HG03103 (cell line): ENCODE measurements around the gene TREML1.
"Not testable (repeated sequence)": the region's sequence is repeated elsewhere in the genome, so short reads cannot be mapped to it uniquely, and the experiment has no call there.

Experiments used
- ATAC-seq: cut with Tn5 transposase; IDR thresholded peaks from one replicate; pipeline ENCODE4 v1.9.1; 2021; ENCODE audit warnings: low read depth; ENCODE audit not compliant: unreplicated experiment

The TREML1 gene, protein sequence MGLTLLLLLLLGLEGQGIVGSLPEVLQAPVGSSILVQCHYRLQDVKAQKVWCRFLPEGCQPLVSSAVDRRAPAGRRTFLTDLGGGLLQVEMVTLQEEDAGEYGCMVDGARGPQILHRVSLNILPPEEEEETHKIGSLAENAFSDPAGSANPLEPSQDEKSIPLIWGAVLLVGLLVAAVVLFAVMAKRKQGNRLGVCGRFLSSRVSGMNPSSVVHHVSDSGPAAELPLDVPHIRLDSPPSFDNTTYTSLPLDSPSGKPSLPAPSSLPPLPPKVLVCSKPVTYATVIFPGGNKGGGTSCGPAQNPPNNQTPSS

DNA sequence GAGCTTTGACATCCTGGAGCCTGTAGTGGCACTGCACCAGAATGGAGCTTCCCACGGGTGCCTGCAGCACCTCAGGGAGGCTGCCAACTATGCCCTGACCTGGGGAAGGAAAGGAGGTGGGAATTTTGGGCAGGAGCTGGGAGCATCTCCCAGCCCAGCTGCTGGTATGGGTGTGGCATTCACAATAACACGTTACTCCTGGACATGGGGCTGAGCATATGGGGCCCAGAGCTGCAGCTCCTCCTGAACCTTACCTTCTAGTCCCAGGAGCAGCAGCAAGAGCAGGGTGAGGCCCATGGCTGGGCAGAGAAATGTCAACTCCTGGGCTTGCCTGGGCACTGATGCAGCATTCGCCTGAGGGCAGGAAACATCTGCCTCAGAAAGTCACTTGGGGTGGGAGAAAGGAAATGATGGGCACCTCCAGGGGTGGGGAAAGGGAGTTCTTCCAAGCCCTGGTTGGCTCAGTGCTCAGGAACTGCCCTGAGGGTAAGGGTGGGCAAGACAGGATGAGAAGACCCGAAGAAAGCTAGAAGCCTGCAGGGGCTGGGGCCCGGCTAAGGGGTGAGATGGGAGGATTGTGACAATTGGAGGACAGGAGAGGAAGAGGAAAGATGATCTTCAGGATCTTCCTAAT lies at the start of gene TREML1:
Gene TREML1 (minus strand): TSS at position 356 of the 634 bp plus-strand sequence. CDS start 59 bp downstream, at position 297.
- ATAC-seq = no peak

DNA sequence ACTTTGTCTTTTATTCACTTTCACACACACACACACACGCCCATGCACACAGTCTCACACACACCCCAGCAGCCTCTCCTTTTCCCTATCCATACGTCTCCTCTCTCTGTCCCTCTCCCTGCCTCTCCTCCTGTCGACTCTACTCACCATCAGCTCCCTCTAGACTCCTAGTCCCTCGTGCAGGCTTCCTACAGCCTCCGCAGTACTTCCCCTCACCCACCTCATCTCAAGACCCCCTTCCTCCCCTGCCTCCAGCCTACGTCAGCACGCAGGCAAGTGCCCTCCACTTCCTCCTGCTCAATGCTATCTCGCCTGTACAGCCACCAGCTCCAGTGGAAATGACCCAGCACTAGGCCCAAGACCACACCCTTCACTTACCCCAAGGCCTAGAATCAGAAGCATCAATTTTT lies 47.6 kb upstream of the TREML1 start:
- no peak for ATAC-seq

DNA sequence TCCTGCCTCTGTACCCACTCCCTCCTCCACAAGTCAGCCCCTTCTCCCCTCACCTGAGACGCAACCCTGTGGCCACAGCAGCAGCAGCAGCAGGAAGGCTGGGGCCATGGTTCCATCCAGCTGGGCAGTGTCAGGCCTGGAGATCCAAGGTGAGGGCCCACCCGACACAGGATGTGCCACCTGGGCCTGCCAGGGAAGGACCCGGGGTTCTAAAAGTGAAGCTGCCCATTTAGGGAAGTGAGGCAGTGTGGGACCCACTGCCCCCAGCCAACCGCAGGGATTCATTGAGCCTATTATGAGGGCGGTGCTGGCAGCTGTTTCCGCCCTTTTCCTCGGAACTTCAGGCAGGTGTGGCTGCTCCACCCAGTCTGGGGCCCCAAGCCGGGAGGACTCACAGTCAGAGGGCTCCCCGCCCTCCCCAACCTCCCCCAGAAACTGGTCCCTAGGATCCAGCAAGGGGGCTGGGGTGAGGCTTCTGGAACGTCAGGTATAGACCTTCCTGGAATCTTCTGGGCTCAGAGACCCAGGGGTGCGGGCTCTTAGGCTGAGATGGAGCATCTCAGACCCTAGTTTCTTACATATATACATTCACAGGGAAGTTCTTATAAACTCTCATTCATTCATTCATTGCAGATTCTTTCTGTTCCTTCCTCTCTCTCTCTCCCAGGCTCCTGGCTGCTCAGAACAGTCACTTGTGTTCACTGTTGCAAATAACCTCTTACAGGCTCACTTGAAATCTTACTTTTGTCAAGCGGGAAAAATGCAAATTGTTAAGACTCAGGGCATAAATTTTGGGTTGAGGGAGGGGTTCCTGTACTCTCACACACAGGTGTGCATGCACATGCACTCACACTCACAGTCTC lies 47.0 kb upstream of the TREML1 start, which contains the start of gene TREML2:
Gene TREML2 (minus strand): TSS at position 249 of the 863 bp plus-strand sequence. CDS start 141 bp downstream, at position 108.
- ATAC-seq = no peak

DNA sequence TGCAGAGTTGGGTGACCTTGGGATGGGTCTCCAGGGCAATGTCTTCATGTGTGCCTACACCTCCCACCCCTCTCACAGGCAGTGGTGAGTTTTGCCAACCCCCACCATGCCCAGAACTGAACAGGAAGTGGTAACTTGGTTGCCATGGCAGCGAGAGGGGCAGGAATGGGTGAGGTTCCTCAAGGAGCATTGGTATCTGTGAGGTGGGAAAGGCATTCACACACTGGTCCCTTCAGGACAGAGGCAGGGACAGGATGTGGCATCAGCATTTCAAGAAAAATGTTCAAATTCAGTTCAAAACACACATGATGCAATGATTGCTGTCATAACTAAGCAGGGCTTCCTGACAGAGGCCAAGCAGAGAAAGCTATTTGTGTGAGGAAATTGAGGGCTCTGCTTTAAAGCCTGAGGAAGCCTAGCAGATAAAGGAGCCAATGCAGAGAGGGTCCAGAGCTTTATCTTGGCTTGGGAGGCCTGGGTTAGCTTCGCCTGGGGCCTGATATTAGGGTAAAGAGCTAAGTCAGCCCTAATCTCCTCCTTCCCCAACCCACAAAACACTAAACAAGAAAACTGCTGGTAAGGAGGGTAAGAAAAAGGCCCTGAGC lies 46.3 kb upstream of the TREML1 start:
- ATAC-seq = no peak

DNA sequence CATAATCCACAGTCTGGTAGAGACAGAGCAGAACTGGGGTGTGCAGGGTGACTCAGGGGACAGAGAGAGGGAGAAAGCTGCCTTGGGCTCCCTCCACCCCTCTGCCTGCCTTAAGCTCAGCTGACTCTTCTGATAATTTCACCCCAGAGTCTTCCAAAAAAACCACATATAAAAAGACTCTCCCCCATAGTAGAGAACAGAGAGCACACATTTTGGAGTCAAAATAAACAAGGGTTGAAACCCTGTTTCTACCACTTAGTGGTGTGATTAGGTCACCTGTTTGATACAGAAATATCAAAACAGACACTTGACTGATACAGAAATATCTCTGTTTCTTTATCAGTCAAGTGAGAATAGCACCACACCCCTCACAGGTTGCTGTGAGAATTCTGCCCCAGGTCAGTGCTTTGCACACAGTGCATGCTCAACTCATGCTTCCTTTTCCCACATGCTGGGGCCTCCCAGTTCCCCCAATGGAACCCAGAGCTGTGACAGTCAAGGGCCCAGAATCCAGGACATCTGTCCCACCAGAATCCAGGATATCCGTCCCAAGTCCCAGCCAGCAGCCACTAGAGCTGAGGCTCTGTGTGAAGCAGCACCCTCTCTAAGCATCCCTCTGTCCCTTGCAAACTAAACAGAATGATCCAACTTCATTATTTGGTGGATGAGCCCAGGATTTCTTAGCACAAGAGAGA lies 45.6 kb upstream of the TREML1 start:
- peak; percentile 62 for ATAC-seq

DNA sequence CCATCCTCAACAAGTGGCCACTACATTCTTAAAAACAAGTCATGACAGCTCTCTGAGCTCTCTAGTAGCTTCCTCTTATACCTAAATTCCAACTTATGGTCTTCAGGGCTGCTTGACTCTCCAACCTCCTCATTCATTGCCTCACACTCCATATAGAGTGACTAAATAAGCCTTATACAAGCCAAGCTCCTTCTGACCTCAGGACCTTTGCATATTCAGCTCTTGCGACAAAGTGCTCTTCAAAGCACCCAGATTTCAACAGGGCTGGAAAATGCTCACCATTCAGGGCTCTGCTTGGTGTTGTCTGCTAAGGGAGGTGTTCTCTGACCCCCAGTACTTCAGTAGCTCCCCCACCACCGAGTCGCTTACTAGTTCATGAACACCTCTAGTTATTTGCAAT lies 43.1 kb upstream of the TREML1 start:
- ATAC-seq = no peak

DNA sequence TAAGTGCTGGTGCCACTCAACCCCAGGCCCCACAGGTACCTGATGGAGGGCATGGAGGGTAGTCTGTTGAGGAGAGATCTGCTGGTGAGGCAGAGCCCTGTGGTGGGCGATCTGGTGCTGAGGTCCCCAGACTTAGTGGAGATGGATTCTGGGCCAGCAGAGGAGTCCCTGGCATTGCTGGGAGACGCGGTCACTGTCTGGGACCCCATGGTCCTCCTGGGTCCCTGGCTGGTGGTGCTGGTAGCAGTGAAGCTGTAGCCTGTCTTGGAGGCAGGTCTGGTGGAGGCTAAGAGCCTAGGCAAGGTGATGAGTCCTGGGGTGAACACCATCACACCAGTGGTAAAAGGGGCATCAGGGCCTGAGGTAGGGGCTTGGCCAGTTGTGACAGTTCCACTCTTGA lies 40.2 kb upstream of the TREML1 start:
- no peak for ATAC-seq

DNA sequence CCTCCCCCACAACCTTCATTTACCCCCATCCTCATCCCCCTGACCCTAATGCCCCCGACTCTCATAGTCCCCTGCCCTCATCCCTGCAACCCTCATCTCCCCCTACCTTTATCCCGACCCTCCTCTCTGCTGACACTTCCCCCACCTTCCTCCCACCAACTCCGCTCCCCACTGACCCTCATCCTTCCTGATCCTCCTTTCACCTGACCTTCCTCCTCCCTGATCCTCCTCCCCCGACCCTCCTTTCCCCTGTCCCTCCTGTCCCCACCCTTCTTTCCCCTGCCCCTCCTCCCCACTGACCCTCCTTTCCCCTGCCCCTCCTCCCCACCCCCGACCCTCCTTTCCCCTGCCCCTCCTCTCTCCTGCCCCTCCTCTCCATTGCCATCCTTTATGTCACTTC lies 39.7 kb upstream of the TREML1 start:
- ATAC-seq = no peak

DNA sequence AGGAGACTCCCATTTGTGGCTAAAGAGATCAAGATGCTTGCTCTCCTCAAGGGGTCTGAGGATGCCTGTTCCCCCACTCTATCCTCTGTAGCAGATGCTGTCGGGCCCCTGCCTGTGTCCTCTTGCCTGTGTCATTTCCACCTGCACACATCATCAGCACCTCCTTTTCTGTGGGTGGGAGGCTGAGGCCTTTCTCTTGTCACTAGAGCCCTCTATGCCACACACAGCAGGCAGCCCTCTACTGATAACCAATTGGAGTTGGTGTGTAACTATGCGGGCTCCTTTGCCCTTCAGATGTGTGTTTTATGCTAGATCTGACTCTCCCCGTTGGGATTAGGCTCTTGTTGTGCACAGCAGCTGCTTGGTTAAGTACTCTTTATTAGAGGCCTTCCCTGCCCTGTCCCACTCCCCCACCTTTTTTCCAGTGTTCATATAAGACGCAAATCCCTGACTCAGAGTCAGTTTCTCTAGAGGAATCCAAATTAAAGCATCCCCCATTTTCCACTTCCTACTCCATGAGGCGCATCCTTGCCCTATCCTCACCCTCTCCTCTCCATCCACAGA lies 39.1 kb upstream of the TREML1 start:
- ATAC-seq = no peak

DNA sequence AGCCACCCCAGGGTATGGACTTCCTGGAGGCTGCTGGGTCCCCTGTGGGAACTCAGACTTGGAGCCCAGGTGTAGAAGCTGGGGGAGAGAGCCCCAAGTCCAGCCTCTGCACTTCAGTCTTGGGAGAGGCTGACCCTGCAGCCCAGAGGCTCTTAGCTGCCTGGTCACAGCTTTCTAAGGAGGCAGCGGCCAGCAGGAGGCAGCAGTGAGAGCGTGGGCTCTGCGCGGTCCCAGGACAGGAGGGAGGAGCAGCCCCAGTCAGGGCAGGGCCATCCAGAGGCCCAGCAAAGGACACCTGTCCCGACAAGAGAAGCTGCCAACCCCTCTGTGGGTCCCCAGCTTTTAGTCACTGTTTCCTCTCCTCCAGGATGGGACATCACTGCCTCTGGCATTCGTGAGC lies 37.4 kb upstream of the TREML1 start:
- no peak for ATAC-seq

DNA sequence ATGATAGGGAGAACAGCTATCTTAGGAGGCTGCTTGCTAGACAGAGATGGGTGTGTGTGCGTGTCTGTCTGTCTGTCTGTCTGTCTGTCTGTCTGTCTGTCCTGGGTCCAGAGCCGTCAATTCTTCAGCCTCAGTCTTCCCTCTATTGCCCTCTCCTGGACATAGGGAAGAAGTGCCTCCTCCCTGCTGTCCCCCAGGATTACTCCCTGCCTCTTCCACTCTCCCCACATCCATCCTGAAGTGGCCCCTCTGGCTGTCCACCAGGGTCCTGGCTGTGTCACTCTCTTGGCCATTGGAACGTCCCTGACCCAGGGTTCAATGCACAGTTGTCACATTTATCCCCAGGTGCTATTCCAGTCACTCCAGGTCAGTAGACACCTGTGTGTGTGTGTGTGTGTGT lies 36.6 kb upstream of the TREML1 start:
- no peak for ATAC-seq

DNA sequence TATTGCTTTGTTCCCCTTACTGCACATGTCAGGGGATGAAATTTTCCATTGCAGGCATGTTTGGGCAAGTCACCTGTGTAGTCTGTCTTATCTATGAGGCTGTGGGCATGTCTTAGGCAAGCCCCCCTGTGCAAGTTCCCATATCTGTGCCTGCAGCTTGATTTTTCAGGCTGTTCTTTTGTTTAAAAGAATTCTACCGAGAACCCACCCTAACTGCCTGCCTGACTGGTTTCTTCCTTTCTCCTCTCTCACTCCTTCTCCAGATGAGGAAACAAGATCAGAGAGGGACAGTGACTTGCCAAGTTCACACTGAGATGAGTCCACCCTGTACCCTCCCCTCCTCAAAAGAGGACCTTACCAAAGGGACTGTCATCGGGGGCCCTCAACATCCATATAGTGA lies 35.8 kb upstream of the TREML1 start:
- ATAC-seq = no peak

DNA sequence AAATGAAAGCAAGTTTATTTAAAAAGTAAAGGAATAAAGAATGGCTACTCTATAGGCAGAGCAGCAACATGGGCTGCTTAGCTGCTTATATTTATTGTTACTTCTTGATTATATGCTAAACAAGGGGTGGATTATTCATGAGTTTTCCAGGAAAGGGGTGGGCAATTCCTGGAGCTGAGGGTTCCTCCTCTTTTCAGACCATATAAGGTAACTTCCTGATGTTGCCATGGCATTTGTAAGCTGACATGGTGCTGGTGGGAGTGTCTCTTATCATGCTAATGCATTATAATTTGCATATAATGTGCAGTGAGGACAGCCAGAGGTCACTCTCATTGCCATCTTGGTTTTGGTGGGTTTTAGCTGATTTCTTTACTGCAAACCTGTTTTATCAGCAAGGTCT lies 34.9 kb upstream of the TREML1 start:
- ATAC-seq = not testable (repeated sequence)

DNA sequence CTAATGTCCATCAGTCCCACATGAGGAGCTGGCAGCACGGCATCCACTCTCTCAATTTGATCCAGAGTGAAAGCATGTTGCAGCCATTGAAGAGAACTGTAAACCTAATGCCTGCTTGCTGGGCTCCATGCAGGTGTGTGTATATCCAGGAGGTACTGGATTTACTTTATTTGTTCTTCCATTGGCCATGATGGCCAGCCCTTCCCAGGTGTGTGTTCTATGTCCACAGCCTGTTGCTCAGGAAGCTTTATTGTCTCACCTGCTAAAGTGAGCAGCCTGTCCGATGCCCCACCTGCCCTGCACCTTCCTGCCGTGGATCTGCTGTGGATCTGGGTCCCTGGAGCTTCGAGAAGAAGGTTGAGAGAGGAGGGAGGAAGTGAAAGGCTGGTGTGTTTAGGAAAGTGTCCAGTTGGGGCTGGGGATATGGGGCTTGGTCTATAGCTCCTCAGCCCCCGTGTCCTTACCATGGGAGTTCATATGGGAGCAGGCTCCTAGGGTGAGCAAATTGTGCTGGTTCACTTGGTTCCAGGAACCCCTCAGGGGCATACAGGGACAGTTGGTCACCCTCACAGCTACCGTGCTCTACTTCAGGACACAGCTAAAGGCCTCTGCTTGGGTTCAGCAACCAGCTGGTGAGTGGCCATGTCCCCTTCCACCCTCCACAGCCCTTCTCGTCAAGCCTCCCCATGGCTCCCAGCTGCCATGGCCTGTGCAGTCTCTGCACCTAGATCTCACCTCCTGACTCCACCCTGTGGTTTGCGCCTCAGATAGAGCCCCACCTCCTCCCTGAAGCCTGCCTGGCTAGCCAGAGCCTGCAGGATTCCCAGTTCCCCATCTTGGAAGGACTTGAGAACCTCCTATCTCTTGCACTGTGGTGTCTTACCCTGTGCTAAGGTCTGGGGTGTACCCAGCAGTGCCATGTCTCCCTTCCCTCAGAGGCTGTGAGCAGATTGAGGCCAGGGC lies 34.1 kb upstream of the TREML1 start:
- ATAC-seq = no peak

DNA sequence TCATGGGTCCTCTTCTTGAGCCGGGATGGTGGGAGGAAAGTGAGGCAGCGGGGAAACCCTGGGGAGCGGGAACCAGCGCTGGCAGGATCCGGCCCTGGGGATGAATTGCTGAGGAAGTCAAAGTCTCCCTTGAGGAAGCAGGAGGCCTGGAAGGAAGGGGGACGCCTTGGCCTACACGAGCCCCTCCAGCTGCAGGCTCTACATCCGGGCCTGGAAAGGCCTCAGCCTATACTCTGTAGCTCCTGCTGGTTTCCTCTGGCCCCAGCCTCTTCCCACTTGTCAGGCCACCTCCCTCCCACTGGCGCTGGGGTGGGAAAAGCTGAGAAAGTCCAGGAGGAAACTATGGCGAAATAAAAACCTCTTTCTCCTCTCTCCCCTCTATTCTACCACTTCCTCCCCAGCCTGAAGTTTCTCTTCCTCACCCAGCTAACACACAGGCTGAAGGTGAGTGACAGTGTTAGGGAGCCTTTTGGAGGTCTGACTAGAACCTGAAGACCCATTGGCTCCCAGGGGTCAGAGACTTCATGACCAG lies 31.9 kb upstream of the TREML1 start:
- no peak for ATAC-seq

DNA sequence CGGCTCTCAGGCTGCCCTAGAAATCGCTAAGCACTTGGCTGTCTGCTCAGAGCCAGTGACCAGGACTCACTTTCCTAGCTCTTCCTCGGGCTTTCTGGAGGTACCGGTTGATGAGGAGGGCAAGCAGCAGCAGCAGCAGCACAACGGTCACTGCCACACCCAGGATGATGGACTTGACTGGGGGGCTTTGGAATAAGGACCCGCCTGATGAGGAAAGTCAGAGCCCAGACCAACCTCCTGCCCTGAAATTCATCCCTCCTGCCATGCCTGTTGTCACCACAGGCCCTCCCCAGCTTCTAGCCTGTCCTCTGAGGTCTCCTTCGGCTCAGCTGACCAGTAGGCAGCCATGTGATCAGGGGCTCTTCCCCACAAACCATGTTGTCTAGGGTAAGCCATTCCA lies 30.6 kb upstream of the TREML1 start:
- ATAC-seq = no peak

DNA sequence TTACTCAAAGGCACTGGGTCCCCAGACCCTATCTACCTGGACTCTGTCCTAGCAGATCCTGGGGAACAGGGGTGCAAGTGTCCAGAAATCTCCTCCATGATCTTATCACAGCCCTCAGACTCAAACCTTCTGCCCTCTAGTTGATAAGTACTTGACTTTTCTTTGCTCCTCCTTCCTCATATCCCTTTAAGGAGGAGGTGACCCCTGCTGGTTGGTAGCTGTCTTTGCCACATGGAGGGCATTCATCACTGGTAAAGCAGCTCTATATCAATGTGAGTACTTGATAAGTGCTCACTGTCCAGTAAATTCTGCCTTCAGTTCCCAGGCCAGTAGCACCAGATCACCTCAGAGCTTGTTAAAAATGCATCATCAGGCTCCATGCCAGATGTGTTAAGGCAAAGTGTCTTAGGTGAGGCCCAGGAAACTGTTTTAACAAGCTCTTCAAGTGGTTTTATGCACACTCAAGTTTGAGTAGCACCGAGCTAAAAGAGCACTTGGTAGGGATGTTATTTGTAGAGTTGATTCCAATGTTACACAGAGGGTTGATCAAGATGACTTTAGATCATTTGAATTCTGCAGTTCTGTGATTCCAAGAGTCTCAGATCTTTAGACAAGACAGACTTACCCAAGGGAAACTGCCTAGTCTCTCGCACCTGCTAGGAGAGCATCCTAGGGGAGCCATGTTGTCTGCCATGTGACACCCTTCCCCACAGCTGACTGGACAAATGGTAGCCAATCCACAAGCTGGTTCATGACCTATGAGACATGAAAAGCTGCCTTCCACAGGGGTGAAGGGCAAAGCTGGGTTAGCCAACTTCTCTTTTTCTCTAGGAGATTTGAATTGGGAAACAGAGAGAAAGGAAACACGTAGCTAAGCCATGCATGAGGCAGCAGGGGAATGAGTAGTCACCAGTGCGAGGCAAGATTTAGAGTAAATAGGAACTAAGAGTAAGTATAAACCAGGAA lies 28.2 kb upstream of the TREML1 start:
- ATAC-seq = peak; percentile 63
